Peyer's patch (tissue), 4 donors: Measurements from ENCODE around the gene NDUFC2. TPM values are rescaled to one million over a fixed set of nuclear protein-coding genes. Genes with fewer than 3 reads are reported as not detected.
"Not testable (repeated sequence)": the region's sequence is repeated elsewhere in the genome, so short reads cannot be mapped to it uniquely, and the experiment has no call there.

ENCODE experiments used
- DNase-seq, 3 donors: peaks; one replicate each; pipeline ENCODE4 v3.0.0-alpha.2; 2017 to 2019
- H3K27ac ChIP-seq, 4 donors: fragments of 200-600 bp; sonication (generic); one replicate each; pipeline ENCODE4 v1.5.1; 2016 to 2019
- H3K27me3 ChIP-seq, 2 donors: fragments of 200-600 bp; sonication (generic); one replicate each; pipeline ENCODE4 v1.5.1; 2019
- H3K36me3 ChIP-seq, 3 donors: fragments of 200-600 bp; sonication (generic); one replicate each; pipeline ENCODE4 v1.5.1; 2016 to 2019
- H3K4me1 ChIP-seq, 4 donors: fragments of 200-600 bp; sonication (generic); one replicate each; pipeline ENCODE4 v1.5.1; 2016 to 2019
- H3K4me3 ChIP-seq, 4 donors: fragments of 200-600 bp; sonication (generic); 1 replicate in 3 of 4; 2 replicates in 1 of 4; pipeline ENCODE4 v1.5.1; 2016 to 2019; ENCODE audit warnings: mild to moderate bottlenecking in 1 of 4
- H3K9me3 ChIP-seq, 4 donors: fragments of 200-600 bp; sonication (generic); one replicate each; pipeline ENCODE4 v1.5.1; 2016 to 2019; ENCODE audit warnings: mild to moderate bottlenecking in 1 of 4
- POLR2A ChIP-seq, 2 donors: fragments of 450-650 bp; IDR thresholded peaks; one replicate each; pipeline ENCODE4 v1.5.1; 2017; ENCODE audit warnings: antibody characterized with exemption in 2 of 2, mild to moderate bottlenecking in 2 of 2, moderate library complexity in 2 of 2
- total RNA-seq, 4 donors: library from RNA; depleted of rRNA; stranded (reverse); fragments of >200 nt; gene quantifications; one replicate each; pipeline ENCODE4 v1.1.0, GENCODE V29; 2016
- TF ChIP-seq, protein P1 (sequence below), 6 experiments: fragments of 450-650 bp in 4 of 6; fragments of 200-600 bp in 2 of 6; sonication (generic) in 1 of 6; IDR thresholded peaks; one replicate each; pipeline ENCODE4 v1.5.1; 2017 to 2019; ENCODE audit warnings: antibody characterized with exemption in 6 of 6, mild to moderate bottlenecking in 3 of 6, moderate library complexity in 1 of 6

Gene NDUFC2
- total RNA-seq, 4 donors from 2014 or later = 47.0 to 159 (median 117) TPM

DNA sequence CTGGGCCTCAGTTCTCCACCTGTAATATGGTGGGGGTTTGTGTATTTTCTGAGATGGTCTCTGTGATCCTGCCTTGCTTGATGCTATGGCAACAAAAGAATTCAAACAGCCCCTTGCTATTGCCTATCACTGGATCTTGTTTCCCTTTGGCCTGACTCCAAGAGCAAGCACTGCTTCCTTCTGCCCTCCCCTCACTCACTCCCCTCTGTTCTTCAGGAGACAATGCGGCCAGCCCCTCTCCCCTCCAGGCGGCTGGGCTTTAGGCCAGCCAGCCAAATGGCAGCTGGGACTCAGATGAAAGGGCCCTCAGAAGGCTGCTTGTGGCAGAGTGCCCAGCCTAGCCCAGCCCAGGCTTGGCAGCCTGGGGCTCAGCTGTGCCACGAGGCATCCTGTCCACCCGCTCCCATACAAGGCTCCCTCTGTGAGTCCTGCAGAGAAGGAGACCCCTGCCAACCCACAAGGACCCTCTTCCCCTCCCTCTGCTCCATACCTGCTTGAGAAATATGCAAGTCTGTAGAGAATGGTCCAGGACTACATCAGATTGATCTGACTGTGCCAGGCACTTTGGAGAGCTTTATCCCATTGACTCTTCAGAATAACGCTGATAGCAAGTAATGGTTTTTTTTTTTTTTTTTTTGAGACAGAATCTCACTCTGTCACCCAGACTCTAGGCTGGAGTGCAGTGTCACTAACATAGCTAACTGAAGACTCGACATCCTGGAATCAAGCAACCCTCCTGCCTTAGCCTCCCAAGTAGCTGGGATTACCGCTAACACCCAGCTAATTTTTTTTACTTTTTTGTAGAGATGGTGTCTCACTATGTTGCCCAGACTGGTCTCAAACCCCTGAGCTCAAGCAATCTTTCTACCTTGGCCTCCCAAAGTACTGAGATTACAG lies 49.0 kb downstream of the NDUFC2 start:
- peaks cover 0 to 7% (median 0%) of the 10 kb centered on the region in 4 donors for H3K4me1 ChIP-seq
- peak in 2 of 3 donors; percentile 59 to 71 for DNase-seq
- no peaks in the 10 kb centered on the region for H3K9me3 ChIP-seq
- no peak for TF ChIP-seq POLR2A (IDR thresholded peaks at IDR 0.05)
- TF ChIP-seq, protein P1, sequence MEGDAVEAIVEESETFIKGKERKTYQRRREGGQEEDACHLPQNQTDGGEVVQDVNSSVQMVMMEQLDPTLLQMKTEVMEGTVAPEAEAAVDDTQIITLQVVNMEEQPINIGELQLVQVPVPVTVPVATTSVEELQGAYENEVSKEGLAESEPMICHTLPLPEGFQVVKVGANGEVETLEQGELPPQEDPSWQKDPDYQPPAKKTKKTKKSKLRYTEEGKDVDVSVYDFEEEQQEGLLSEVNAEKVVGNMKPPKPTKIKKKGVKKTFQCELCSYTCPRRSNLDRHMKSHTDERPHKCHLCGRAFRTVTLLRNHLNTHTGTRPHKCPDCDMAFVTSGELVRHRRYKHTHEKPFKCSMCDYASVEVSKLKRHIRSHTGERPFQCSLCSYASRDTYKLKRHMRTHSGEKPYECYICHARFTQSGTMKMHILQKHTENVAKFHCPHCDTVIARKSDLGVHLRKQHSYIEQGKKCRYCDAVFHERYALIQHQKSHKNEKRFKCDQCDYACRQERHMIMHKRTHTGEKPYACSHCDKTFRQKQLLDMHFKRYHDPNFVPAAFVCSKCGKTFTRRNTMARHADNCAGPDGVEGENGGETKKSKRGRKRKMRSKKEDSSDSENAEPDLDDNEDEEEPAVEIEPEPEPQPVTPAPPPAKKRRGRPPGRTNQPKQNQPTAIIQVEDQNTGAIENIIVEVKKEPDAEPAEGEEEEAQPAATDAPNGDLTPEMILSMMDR (IDR thresholded peaks at IDR 0.05) = no peak
- no peak overlapping the region for H3K4me3 ChIP-seq
- H3K36me3 ChIP-seq = no peaks in the 10 kb centered on the region
- H3K27ac ChIP-seq = no peak overlapping the region
- no peaks in the 10 kb centered on the region for H3K27me3 ChIP-seq

DNA sequence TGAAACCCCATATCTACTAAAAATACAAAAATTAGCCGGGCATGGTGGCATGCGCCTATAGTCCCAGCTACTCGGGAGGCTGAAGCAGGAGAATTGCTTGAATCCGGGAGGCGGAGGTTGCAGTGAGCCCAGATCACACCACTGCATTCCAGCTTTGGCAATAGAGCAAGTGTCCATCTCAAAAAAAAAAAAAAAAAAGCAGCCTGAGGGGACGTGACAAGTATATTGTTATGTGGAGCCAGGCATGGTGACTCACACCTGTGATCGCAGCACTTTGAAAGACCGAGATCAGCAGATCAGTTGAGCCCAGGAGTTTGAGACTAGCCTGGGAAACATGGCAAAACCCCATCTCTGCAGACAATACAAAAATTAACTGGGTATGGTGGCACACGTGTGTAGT lies 51.2 kb downstream of the NDUFC2 start:
- DNase-seq, H3K4me1 ChIP-seq: not testable (repeated sequence)

DNA sequence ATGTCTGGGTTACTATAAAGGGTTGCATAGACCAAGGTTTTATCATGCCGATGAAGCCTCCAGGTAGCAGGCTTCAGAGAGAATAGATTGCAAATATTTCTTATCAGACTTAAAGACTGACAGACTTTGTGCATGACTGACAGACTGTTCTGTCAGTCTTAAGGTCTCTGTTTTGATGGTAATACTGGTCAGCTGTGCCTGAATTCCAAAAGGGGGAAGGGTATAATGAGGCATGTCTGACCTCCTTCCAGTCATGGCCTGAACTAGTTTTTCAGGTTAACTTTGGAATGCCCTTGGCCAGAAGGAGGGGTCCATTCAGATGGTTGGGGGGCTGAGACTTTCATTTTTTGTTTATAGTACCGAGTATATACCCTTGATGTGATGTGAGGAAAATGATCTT lies 51.9 kb downstream of the NDUFC2 start:
- no peaks in the 10 kb centered on the region for H3K27me3 ChIP-seq
- H3K27ac ChIP-seq = no peak overlapping the region
- DNase-seq = no peak
- H3K9me3 ChIP-seq = no peaks in the 10 kb centered on the region
- no peak overlapping the region for H3K4me3 ChIP-seq
- H3K4me1 ChIP-seq = peaks cover 0 to 7% (median 0%) of the 10 kb centered on the region in 4 donors
- H3K36me3 ChIP-seq = no peaks in the 10 kb centered on the region
- TF ChIP-seq, protein P1 (IDR thresholded peaks at IDR 0.05) = no peak
- no peak for TF ChIP-seq POLR2A (IDR thresholded peaks at IDR 0.05)

More for the DNA sequence above, 51.2 kb downstream of the NDUFC2 start:
- H3K36me3 ChIP-seq, H3K9me3 ChIP-seq, H3K4me3 ChIP-seq, H3K27me3 ChIP-seq, H3K27ac ChIP-seq: not testable (repeated sequence)

DNA sequence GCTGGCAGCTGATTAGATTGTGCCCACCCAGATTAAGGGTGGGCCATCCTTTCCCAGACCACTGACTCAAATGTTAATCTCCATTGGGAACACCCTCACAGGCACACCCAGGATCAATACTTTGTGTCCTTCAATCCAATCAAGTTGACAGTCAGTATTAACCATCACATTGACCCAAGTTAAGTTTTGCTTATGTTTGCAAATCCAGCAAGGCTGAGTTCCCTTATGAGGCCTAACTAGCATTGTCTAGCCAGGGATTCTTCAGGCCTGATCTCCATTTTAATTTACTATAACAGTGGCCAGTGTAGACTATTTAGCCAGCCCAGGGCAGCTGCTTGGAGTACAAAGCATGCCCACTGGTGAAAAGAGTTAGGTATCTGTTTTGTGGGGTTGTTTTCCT lies 54.3 kb downstream of the NDUFC2 start:
- TF ChIP-seq, protein P1 (IDR thresholded peaks at IDR 0.05) = no peak
- no peak for TF ChIP-seq POLR2A (IDR thresholded peaks at IDR 0.05)

DNA sequence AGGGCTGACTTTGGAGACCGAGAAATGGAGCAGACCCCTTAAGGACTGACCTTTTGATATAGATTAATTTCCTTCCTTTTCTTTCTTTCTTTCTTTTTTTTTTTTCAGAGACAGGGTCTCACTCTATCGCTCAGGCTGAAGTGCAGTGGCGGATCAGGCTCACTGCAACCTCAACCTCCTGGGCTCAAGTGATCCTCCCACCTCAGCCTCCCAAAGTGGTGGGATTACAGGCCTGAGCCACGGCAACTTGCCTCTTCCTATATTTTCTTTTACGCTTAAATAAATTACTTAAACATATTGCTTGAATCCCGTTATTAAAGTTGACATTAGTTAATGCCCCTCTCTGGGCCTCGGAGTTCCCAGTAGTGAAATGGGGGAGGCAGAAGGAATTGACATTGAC lies 56.2 kb downstream of the NDUFC2 start:
- Histone ChIP-seq H3K4me1 (no peaks in the 10 kb centered on the region), H3K27ac (peak overlapping the region in 3 of 4 donors; percentile 38 to 60 (median 43)), H3K36me3 (no peaks in the 10 kb centered on the region), H3K9me3 (no peaks in the 10 kb centered on the region), H3K4me3 (peak overlapping the region in 3 of 4 donors; percentile 34 to 71 (median 58)), H3K27me3 (no peaks in the 10 kb centered on the region)
- no peak for TF ChIP-seq POLR2A (IDR thresholded peaks at IDR 0.05)
- TF ChIP-seq, protein P1 (IDR thresholded peaks at IDR 0.05) = peak in 2 of 6 experiments; percentile 2 to 12
- no peak for DNase-seq

More for the DNA sequence above, 54.3 kb downstream of the NDUFC2 start:
- Histone ChIP-seq H3K4me1 (peaks cover 0 to under 1% (median 0%) of the 10 kb centered on the region in 4 donors), H3K27me3 (no peaks in the 10 kb centered on the region), H3K36me3 (no peaks in the 10 kb centered on the region), H3K4me3 (no peak overlapping the region), H3K9me3 (no peaks in the 10 kb centered on the region), H3K27ac (no peak overlapping the region)
- DNase-seq = no peak
